ENCODE measurements around the gene BMP15. TPM values are rescaled to one million over a fixed set of nuclear protein-coding genes. Genes with fewer than 3 reads are reported as not detected.

BMP15 gene
- total RNA-seq, 1 experiment from 2014 or later: not detected

DNA sequence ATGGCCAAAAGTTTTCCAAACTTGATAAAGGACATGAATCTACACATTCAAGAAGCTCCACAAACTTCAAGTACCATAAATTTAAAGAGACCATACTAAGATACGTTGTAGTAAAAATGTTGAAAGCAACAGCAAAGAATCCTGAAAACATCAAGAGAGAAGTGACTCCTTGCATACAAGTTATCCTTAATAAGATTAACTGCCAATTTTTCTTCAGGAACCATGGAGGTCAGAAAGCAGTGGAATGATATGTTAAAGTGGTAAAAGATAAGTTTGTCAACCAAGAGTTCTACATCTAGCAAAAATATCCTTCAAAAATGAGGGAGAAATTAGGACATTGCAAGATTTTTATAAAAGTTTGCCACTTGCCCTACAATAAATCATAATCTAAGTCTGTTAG lies 43.3 kb downstream of the BMP15 start:
- no peak overlapping the region for H3K4me2 ChIP-seq
- CTCF ChIA-PET: no interaction called here
- no peak overlapping the region for H2AFZ ChIP-seq
- no peaks in the 10 kb centered on the region for H3K9me3 ChIP-seq (ENCODE audit: insufficient read depth, low read depth)
- no peaks in the 10 kb centered on the region for H3K36me3 ChIP-seq (ENCODE audit: low read depth)
- no peak overlapping the region for H3K4me3 ChIP-seq
- no peaks in the 10 kb centered on the region for H3F3A ChIP-seq (ENCODE audit: insufficient read depth, low read depth)
- H3K9me2 ChIP-seq (ENCODE audit: insufficient read depth): no peaks in the 10 kb centered on the region
- H3K4me1 ChIP-seq (replicated peaks; ENCODE audit: insufficient read depth): no peaks in the 10 kb centered on the region
- POLR2A ChIA-PET (ENCODE audit: unreplicated experiment): no interaction called here
- H3K27me3 ChIP-seq (ENCODE audit: insufficient read depth, low read depth): no peaks in the 10 kb centered on the region
- H3K27ac ChIP-seq: no peak overlapping the region
- BruUV-seq (replicated peaks): no TSS peak
- H3K79me2 ChIP-seq (ENCODE audit: low read depth): no peaks in the 10 kb centered on the region
- DNase-seq: no peak
- intact Hi-C loops (cut with micrococcal nuclease; ENCODE audit: unreplicated experiment): no loop called here
- no peaks in the 10 kb centered on the region for H4K20me1 ChIP-seq (ENCODE audit: insufficient read depth)
- TF ChIP-seq CTCF (conservative IDR thresholded peaks at IDR 0.05) (no peak), EZH2 (IDR thresholded peaks at IDR 0.05; ENCODE audit: low read depth) (no peak)

- H4K20me1 ChIP-seq (ENCODE audit: insufficient read depth): no peaks in the 10 kb centered on the region
- ChIA-PET POLR2A (ENCODE audit: unreplicated experiment) (no interaction called here), CTCF (no interaction called here)
- no peaks in the 10 kb centered on the region for H3K4me1 ChIP-seq (replicated peaks; ENCODE audit: insufficient read depth)
- H3K4me2 ChIP-seq: no peak overlapping the region
- DNase-seq: no peak
- TF ChIP-seq CTCF (conservative IDR thresholded peaks at IDR 0.05) (no peak), EZH2 (IDR thresholded peaks at IDR 0.05; ENCODE audit: low read depth) (no peak)
- no peaks in the 10 kb centered on the region for H3K9me3 ChIP-seq (ENCODE audit: insufficient read depth, low read depth)
- H3K9me2 ChIP-seq (ENCODE audit: insufficient read depth): no peaks in the 10 kb centered on the region
- no peak overlapping the region for H3K27ac ChIP-seq
- H3K36me3 ChIP-seq (ENCODE audit: low read depth): no peaks in the 10 kb centered on the region
- H3F3A ChIP-seq (ENCODE audit: insufficient read depth, low read depth): no peaks in the 10 kb centered on the region
- no peak overlapping the region for H3K4me3 ChIP-seq
- no TSS peak for BruUV-seq (replicated peaks)
- intact Hi-C loops (cut with micrococcal nuclease; ENCODE audit: unreplicated experiment): no loop called here
- no peaks in the 10 kb centered on the region for H3K27me3 ChIP-seq (ENCODE audit: insufficient read depth, low read depth)
- H2AFZ ChIP-seq: no peak overlapping the region
- H3K79me2 ChIP-seq (ENCODE audit: low read depth): no peaks in the 10 kb centered on the region
Observed at GRCh38 chrX:50962156-50962555, 51.6 kb downstream of the BMP15 start.

- intact Hi-C loops (cut with micrococcal nuclease; ENCODE audit: unreplicated experiment): no loop called here
- Histone ChIP-seq H3F3A (ENCODE audit: insufficient read depth, low read depth) (no peaks in the 10 kb centered on the region), H3K9me3 (ENCODE audit: insufficient read depth, low read depth) (no peaks in the 10 kb centered on the region), H3K36me3 (ENCODE audit: low read depth) (no peaks in the 10 kb centered on the region), H4K20me1 (ENCODE audit: insufficient read depth) (no peaks in the 10 kb centered on the region), H3K27me3 (ENCODE audit: insufficient read depth, low read depth) (no peaks in the 10 kb centered on the region), H2AFZ (no peak overlapping the region), H3K4me2 (no peak overlapping the region), H3K27ac (no peak overlapping the region), H3K4me3 (no peak overlapping the region), H3K9me2 (ENCODE audit: insufficient read depth) (no peaks in the 10 kb centered on the region), H3K79me2 (ENCODE audit: low read depth) (no peaks in the 10 kb centered on the region), H3K4me1 (replicated peaks; ENCODE audit: insufficient read depth) (no peaks in the 10 kb centered on the region)
- ChIA-PET CTCF (no interaction called here), POLR2A (ENCODE audit: unreplicated experiment) (no interaction called here)
- BruUV-seq (replicated peaks): no TSS peak
- DNase-seq: no peak
- TF ChIP-seq CTCF (conservative IDR thresholded peaks at IDR 0.05) (no peak), EZH2 (IDR thresholded peaks at IDR 0.05; ENCODE audit: low read depth) (no peak)
Observed at GRCh38 chrX:50963842-50964241, 53.3 kb downstream of the BMP15 start.

Other genes with a start within 250 kb of the BMP15 start
- gene SHROOM4, start 96.5 kb upstream of the BMP15 start, total RNA-seq (2021): 0.85 and 1.1 TPM in 2 replicates